Activated effector memory CD4-positive, alpha-beta T cell treated with Interleukin-2 at 50 U/mL for 16 hours (primary cell): ENCODE results near the gene KRT85.

ENCODE experiments used
- DNase-seq: peaks from one replicate; pipeline ENCODE4 v3.0.0-alpha.2; 2020

Gene KRT85

GRCh38 chr12:52364061-52364460 lies 3.2 kb downstream of the KRT85 start:
- DNase-seq = no peak

- no peak for DNase-seq
Measured at GRCh38 chr12:52363111-52363679, 4.1 kb downstream of the KRT85 start.

- no peak for DNase-seq
Measured at GRCh38 chr12:52362118-52362726, 5.1 kb downstream of the KRT85 start.

GRCh38 chr12:52361553-52361952 lies 5.7 kb downstream of the KRT85 start:
- DNase-seq = no peak

- no peak for DNase-seq
Measured at GRCh38 chr12:52360663-52361271, 6.5 kb downstream of the KRT85 start.

GRCh38 chr12:52360106-52360662 lies 7.1 kb downstream of the KRT85 start:
- no peak for DNase-seq

GRCh38 chr12:52359621-52360061 lies 7.6 kb downstream of the KRT85 start:
- DNase-seq = no peak

GRCh38 chr12:52358575-52359350 lies 8.5 kb downstream of the KRT85 start:
- no peak for DNase-seq

- no peak for DNase-seq
Measured at GRCh38 chr12:52356762-52357580, 10.3 kb downstream of the KRT85 start.

- no peak for DNase-seq
Measured at GRCh38 chr12:52356031-52356761, 11.1 kb downstream of the KRT85 start.

GRCh38 chr12:52355176-52355575 lies 12.1 kb downstream of the KRT85 start:
- DNase-seq = no peak

GRCh38 chr12:52354200-52354599 lies 13.1 kb downstream of the KRT85 start:
- no peak for DNase-seq

- DNase-seq = no peak
Measured at GRCh38 chr12:52353766-52354165, 13.5 kb downstream of the KRT85 start.

- DNase-seq = no peak
Measured at GRCh38 chr12:52352951-52353350, 14.3 kb downstream of the KRT85 start.

GRCh38 chr12:52351196-52352059 lies 15.9 kb downstream of the KRT85 start:
- DNase-seq = peak; percentile 57

GRCh38 chr12:52350786-52351185 lies 16.5 kb downstream of the KRT85 start:
- no peak for DNase-seq

GRCh38 chr12:52350021-52350620 lies 17.2 kb downstream of the KRT85 start:
- no peak for DNase-seq

- DNase-seq = no peak
Measured at GRCh38 chr12:52349196-52349595, 18.1 kb downstream of the KRT85 start.

- no peak for DNase-seq
Measured at GRCh38 chr12:52347551-52348510, 19.4 kb downstream of the KRT85 start.
